ENCODE results near the gene JMJD8. TPM values are rescaled to one million over a fixed set of nuclear protein-coding genes. Genes with fewer than 3 reads are reported as not detected.
A peak's percentile ranks its signal among the peaks of the same experiment; 100 is the strongest.

The JMJD8 gene
- total and polyA plus RNA-seq, 9 donors: 10.2 to 73.9 (median 56.8) TPM

DNA sequence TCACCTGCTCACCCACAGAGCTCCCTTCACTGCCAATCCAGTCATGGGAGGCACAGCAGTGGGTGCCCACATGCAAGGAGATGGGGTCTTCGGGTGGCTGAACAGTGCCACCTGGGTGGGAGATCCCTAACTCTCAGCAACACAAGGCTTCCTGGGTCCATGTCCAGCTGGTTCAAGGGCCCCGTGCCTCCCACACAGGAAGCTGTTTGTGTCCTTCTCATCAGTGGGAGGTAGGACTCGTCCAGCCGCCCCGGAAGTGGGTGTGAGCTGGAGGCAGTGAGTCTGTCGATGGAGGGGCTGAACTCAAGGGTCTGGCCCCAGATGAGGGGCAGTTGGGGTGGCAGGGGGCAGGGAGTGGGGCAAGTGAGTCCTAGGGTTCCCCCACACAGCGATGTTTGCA, 19.9 kb upstream of the JMJD8 start:
- DNase-seq: no peak
- H3K27me3 ChIP-seq: peaks cover 9% of the 10 kb centered on the region
- no peak overlapping the region for H3K27ac ChIP-seq
- no peak overlapping the region for H3K4me3 ChIP-seq
- intact Hi-C loops (cut with DNase I): no loop called here
- no peaks in the 10 kb centered on the region for H3K4me1 ChIP-seq (ENCODE audit: insufficient read depth)
- WGBS, 3 donors: 41 to 49% (median 44%) methylated on average over 7 of the region's 7 CpGs
- TF ChIP-seq CTCF (IDR thresholded peaks at IDR 0.05): no peak
- TF ChIP-seq EP300 (IDR thresholded peaks at IDR 0.05): no peak
- no peak for TF ChIP-seq POLR2A (IDR thresholded peaks at IDR 0.05)
- H3K9me3 ChIP-seq: no peaks in the 10 kb centered on the region
- no peaks in the 10 kb centered on the region for H3K36me3 ChIP-seq

DNA sequence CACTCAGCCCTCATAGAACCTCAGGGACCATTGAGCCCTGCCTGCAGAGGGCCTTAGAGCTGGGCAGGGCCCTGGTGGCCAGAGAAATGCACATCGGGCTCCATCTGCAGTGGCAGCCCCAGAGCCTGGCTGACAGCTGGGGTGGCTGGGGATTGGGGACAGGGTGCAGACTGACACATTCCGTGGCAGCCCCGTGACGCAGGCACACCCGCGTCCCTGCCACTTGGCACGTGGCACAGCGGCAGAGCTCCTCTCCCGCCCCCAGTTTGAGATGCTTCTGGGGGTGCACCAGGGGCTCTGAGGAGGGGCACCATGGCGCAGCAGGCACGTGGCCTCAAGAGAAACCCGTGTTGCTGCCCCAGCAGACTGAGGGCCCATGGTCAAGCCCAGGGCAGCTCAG, 19.3 kb upstream of the JMJD8 start:
- Histone ChIP-seq H3K4me1 (ENCODE audit: insufficient read depth) (no peaks in the 10 kb centered on the region), H3K4me3 (no peak overlapping the region), H3K9me3 (no peaks in the 10 kb centered on the region), H3K36me3 (no peaks in the 10 kb centered on the region), H3K27ac (no peak overlapping the region), H3K27me3 (peaks cover 7% of the 10 kb centered on the region)
- WGBS, 3 donors: 72 to 75% (median 75%) methylated on average over 7 to 12 of the region's 12 CpGs
- DNase-seq: no peak
- TF ChIP-seq EP300 (IDR thresholded peaks at IDR 0.05) (no peak), CTCF (IDR thresholded peaks at IDR 0.05) (no peak), POLR2A (IDR thresholded peaks at IDR 0.05) (no peak)
- intact Hi-C loops (cut with DNase I): no loop called here

DNA sequence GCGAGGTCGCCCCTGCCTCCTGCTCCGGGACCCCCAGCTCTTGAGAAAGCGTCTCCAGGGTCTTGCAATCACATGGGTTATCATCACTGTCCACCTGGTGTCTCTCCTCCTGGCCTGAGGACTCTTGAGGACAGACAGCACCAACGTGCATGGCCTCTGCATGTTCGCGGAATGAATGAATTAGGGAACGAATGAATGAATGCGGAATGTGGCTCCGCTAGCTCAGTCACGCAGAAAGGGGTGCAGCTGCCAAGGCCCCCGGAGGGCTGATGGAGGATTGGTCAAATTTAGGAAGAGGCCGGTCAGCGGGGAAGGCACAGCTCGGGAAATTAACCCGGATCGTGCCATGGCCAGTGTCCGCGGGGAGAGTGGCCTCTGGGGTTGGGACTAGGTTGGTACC, 18.2 kb upstream of the JMJD8 start:
- WGBS, 3 donors: 76 to 85% (median 84%) methylated on average over 19 of the region's 19 CpGs

GRCh38 chr16:700684-701584, 16.8 kb upstream of the JMJD8 start:
- H3K27me3 ChIP-seq: peaks cover 7% of the 10 kb centered on the region
- DNase-seq: peak in 2 of 5 donors; percentile 66 to 75
- WGBS, 3 donors: 1 to 5% (median 4%) methylated on average over 40 to 76 of the region's 76 CpGs

More for the DNA sequence above, 18.2 kb upstream of the JMJD8 start:
- Histone ChIP-seq H3K27me3 (peaks cover 7% of the 10 kb centered on the region), H3K4me3 (no peak overlapping the region), H3K4me1 (ENCODE audit: insufficient read depth) (no peaks in the 10 kb centered on the region), H3K36me3 (no peaks in the 10 kb centered on the region), H3K27ac (no peak overlapping the region), H3K9me3 (no peaks in the 10 kb centered on the region)
- DNase-seq: no peak
- TF ChIP-seq CTCF (IDR thresholded peaks at IDR 0.05): no peak
- TF ChIP-seq POLR2A (IDR thresholded peaks at IDR 0.05): no peak
- TF ChIP-seq EP300 (IDR thresholded peaks at IDR 0.05): no peak
- intact Hi-C loops (cut with DNase I): no loop called here

More at GRCh38 chr16:700684-701584, 16.8 kb upstream of the JMJD8 start:
- Histone ChIP-seq H3K4me3 (no peak overlapping the region), H3K9me3 (no peaks in the 10 kb centered on the region), H3K27ac (no peak overlapping the region), H3K36me3 (no peaks in the 10 kb centered on the region), H3K4me1 (ENCODE audit: insufficient read depth) (no peaks in the 10 kb centered on the region)
- TF ChIP-seq EP300 (IDR thresholded peaks at IDR 0.05): no peak
- no peak for TF ChIP-seq POLR2A (IDR thresholded peaks at IDR 0.05)
- TF ChIP-seq CTCF (IDR thresholded peaks at IDR 0.05): no peak
- intact Hi-C loops (cut with DNase I): no loop called here

All from ovary (tissue), 9 donors.